ENCODE data around the gene AHCTF1.
A peak's percentile ranks its signal among the peaks of the same experiment; 100 is the strongest.
"Not testable (repeated sequence)": the region's sequence is repeated elsewhere in the genome, so short reads cannot be mapped to it uniquely, and the experiment has no call there.

The AHCTF1 gene

GRCh38 chr1:246916026-246916923, 15.5 kb downstream of the AHCTF1 start:
- not testable (repeated sequence) for DNase-seq

- no peak for DNase-seq
These were observed 24.3 kb downstream of the AHCTF1 start for GRCh38 chr1:246907472-246907871.

- no peak for DNase-seq
These were observed 24.9 kb downstream of the AHCTF1 start for GRCh38 chr1:246906833-246907232.

GRCh38 chr1:246901874-246902273, 29.9 kb downstream of the AHCTF1 start:
- no peak for DNase-seq

GRCh38 chr1:246897302-246897701, 34.4 kb downstream of the AHCTF1 start:
- DNase-seq, result no peak

- DNase-seq, result no peak
These were observed 38.4 kb downstream of the AHCTF1 start for GRCh38 chr1:246893191-246893939.

- DNase-seq, result no peak
These were observed 40.6 kb downstream of the AHCTF1 start for GRCh38 chr1:246891105-246891504.

GRCh38 chr1:246888522-246888921, 43.2 kb downstream of the AHCTF1 start:
- DNase-seq, result no peak

GRCh38 chr1:246885389-246885788, 46.4 kb downstream of the AHCTF1 start:
- not testable (repeated sequence) for DNase-seq

GRCh38 chr1:246878551-246878950, 53.2 kb downstream of the AHCTF1 start:
- no peak for DNase-seq

- DNase-seq, result no peak
These were observed 55.3 kb downstream of the AHCTF1 start for GRCh38 chr1:246876431-246876830.

GRCh38 chr1:246875041-246876026, 56.4 kb downstream of the AHCTF1 start:
- DNase-seq, result peak; percentile 6

GRCh38 chr1:246865921-246866320, 65.8 kb downstream of the AHCTF1 start:
- DNase-seq, result no peak

- not testable (repeated sequence) for DNase-seq
These were observed 68.0 kb downstream of the AHCTF1 start for GRCh38 chr1:246863791-246864190.

GRCh38 chr1:246860401-246860800, 71.3 kb downstream of the AHCTF1 start:
- no peak for DNase-seq

GRCh38 chr1:246856371-246856770, 75.4 kb downstream of the AHCTF1 start:
- no peak for DNase-seq

- not testable (repeated sequence) for DNase-seq
These were observed 81.1 kb downstream of the AHCTF1 start for GRCh38 chr1:246850640-246851039.

- DNase-seq, result no peak
These were observed 87.9 kb downstream of the AHCTF1 start for GRCh38 chr1:246843876-246844275.

- not testable (repeated sequence) for DNase-seq
These were observed 91.0 kb downstream of the AHCTF1 start for GRCh38 chr1:246840761-246841160.

GRCh38 chr1:246838118-246838456, 93.7 kb downstream of the AHCTF1 start:
- no peak for DNase-seq

GRCh38 chr1:246837418-246838117, 94.2 kb downstream of the AHCTF1 start:
- no peak for DNase-seq
